22Rv1 (cell line): ENCODE data around the gene RBX1.

ENCODE experiments used
- ZFX ChIP-seq: fragments of 450-650 bp; IDR thresholded peaks from 2 replicates; pipeline ENCODE4 v1.6.1; 2017; ENCODE audit warnings: antibody characterized with exemption, borderline replicate concordance
- TF ChIP-seq, protein P1 (sequence below): fragments of 450-650 bp; IDR thresholded peaks from 2 replicates; pipeline ENCODE4 v1.5.1; 2017; ENCODE audit warnings: mild to moderate bottlenecking

DNA sequence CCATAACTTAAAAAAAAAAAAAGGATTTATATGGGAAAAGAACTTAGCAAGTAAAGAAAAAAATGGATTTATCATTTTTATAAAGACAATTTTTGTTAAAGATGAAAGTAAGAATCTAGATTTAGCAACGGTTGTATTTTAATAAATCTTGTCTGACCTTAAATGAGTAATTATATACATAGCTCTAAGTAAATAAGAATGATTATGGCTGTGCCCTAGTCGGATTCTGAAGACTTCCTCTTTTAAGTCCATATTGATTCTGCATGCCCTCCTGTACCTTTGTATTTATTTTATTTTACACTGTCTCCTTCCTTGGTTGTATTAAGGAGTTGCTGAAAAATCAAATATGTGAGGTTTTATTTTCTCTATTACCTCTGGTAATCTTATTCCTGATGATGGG is 7.1 kb downstream of the RBX1 start:
- TF ChIP-seq, protein P1, sequence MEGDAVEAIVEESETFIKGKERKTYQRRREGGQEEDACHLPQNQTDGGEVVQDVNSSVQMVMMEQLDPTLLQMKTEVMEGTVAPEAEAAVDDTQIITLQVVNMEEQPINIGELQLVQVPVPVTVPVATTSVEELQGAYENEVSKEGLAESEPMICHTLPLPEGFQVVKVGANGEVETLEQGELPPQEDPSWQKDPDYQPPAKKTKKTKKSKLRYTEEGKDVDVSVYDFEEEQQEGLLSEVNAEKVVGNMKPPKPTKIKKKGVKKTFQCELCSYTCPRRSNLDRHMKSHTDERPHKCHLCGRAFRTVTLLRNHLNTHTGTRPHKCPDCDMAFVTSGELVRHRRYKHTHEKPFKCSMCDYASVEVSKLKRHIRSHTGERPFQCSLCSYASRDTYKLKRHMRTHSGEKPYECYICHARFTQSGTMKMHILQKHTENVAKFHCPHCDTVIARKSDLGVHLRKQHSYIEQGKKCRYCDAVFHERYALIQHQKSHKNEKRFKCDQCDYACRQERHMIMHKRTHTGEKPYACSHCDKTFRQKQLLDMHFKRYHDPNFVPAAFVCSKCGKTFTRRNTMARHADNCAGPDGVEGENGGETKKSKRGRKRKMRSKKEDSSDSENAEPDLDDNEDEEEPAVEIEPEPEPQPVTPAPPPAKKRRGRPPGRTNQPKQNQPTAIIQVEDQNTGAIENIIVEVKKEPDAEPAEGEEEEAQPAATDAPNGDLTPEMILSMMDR: no peak
- no peak for TF ChIP-seq ZFX
